T follicular helper cell (primary cell): ENCODE data around the gene BNC2.

ENCODE experiments used
- DNase-seq: peaks from one replicate; pipeline ENCODE4 v3.0.0-alpha.2; 2020; ENCODE audit warnings: low read depth

The BNC2 gene

DNA sequence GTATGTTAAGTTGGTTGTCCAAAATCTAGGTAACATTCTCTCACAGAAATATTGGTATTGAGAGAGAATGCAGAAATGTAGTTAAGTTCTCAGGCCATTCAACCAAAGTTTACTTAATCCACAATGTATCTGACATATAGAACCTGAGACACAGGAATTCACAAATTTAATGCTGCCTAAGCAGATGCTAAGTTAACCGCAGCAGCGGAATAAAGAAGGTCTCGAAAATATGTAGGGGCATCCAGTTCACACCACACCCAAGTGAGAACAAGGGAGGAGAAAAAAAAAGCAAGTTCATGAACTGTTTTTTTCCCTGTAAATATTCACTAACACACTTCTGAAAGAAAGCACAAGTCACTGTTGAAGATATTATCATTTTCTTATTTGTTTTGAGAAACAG, 194.0 kb downstream of the BNC2 start:
- DNase-seq: no peak

DNA sequence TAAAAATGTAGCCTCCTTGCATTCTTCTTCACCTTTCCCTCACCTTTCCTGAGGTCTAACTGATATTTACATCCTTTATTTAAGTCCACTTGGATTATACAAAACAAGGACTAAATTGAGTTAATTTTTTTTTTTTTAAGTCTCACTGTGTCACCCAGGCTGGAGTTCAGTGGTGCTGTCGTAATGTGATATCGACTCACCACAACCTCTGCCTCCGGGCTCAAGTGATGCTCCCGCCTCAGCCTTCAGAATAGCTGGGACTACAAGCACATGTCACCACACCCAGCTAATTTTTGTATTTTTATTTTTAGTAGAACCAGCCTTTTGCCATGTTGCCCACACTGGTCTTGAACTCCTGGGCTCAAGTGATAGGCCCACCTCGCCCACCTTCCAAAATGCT, 195.3 kb downstream of the BNC2 start:
- DNase-seq: no peak

DNA sequence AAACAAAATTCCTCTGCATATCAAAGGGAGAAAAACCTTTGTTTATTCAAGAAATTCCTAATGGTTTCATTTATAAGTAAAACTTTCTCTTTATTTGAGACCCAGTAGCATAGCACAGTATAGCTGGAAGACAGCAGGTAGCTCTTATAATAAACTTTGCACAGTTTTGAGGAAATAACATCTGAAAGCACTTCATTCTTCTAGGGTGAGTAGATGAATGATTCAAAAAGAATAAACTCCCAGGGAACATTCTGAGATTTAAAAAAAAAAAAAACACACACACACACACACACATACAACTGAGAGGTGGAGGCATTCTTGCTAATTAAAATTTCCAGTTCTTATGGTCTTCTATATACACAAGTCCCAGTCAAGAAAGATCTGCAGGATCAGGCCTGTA, 197.3 kb downstream of the BNC2 start:
- no peak for DNase-seq

DNA sequence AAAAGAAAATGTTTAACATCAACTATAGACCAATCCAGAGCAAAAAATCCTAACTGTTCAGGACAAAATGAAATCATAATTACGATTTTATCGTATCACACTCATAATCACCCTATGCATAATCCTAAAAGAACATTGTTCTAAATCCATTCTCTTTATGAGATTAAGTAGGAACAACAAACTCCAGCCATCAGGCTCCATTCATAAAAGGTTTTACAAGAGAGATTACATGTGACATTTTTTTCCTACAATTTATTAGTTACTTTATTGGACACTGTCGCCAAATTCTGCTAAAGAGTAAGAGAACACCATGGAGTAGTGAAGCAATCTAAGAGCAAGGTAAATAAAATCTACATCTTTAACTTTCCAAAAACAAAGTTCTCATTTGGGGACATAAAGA, 198.0 kb downstream of the BNC2 start:
- DNase-seq: no peak

DNA sequence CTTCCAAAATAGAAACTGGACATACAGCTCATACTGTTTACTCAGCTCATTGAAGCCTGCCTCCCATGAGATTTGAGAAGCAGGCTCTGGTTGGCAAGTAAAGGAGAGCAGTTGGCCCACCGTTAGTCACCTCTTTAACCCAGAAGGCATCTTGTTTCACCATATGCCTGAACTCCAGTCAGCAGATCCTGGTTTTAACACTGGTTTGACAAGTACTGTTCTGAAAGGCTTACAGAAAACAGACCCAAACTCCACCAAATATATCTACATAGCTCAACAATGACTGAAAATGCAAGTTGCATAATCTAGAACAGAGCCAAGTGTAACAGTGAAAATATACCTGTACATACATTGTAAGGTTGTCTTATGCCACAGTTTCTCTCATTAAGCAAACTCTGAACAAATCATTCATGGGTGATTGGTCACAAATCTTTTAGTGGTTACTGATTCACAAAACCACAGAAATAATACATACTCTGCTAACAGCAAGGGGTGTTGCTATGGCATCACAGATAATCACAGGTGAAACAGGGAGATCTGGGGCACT, 198.8 kb downstream of the BNC2 start:
- no peak for DNase-seq

DNA sequence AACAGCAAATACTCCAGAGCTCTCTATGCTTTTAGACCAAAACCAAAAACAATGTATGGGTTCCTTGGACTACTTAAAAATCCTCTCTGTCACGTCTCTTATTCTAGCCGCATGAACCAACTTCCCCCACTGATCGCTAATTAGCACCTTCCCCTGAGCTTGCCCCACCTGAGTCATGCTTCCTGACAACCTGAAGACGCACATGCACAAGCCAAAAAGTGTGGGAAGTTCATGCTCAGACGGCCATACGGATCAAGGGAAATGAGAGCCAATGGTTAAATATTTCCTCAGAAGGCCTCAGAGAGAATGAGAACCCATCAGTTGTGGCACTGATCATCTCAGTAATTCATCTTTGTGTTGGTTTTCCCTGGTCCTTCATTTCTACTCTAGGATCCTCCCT, 199.7 kb downstream of the BNC2 start:
- DNase-seq: no peak

DNA sequence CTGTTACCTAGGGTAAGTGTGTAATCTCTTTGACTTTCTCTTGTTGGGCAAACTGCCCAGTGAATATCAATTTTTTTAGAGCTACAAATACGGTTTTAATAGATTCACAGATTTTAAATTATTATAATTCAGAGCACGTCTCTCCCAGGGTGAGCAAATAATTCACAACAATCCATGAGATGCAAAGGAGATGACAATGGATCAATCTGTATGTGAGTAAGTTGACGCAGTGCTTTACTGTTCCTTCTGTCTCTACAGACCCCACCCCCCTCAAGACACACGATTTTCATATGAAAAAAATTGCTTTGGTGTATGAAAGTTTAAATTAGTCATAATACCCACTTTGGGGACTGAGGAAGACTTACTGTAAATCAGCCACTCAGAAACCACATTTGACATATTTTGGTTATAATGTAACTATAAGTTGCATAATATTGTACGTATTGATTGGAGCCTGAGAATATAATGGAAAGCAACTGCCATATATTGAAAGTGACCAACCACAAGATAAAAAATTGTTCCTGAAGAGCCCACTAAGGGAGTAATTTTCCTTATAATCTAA, 201.7 kb downstream of the BNC2 start:
- no peak for DNase-seq

DNA sequence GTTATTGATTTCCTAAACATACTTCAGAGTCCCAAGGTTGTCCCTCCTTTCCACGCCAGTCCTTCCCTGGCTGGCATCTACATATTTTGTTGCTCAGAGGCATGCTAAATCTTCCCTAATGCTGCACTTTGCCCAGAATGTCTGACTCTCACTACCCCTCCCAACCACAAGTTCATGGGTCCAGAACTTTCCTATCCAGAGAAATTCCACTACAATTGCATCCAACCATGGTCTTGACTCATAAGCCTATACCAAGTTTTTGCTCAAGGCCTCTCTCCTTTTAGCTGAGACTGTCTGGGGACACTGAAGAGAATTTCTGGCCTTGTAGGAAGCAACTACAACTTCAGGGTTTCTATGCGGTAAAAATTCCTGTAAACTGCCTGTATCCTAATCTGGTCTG, 206.3 kb downstream of the BNC2 start:
- no peak for DNase-seq

DNA sequence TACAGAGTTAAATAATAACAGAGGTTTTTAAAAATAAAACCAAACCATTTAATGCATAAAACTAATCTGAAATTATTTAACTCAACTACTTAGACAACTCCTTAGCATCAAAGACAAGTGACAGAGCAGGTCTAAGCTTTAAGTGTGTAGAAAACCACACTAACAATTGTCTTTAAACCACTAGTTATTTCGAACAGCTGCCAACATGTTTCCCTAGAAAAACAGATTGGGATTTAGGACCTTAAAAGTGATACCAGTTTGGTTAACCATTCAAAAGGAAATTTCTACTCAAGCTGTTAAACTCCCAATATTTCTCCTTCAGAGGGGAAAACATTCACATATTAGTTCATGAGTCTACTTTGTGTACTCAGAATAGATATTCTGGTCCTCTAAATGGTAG, 208.7 kb downstream of the BNC2 start:
- DNase-seq: no peak

DNA sequence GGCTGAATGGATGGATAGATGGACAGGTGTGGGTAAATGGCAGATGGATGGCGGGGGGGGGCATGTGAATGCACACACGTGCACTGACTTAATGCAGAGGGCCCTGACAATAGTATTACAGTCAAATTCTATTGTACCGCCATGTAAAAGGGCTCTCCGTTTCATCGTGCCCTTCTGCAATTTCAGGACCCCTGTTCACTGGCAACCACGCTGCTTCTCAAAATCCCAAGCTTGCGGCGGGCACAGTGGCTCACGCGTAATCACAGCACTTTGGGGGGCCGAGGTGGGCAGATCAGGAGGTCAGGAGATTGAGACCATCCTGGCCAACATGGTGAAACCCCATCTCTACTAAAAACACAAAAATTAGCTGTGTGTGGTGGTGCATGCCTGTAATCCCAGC, 211.4 kb downstream of the BNC2 start:
- no peak for DNase-seq

DNA sequence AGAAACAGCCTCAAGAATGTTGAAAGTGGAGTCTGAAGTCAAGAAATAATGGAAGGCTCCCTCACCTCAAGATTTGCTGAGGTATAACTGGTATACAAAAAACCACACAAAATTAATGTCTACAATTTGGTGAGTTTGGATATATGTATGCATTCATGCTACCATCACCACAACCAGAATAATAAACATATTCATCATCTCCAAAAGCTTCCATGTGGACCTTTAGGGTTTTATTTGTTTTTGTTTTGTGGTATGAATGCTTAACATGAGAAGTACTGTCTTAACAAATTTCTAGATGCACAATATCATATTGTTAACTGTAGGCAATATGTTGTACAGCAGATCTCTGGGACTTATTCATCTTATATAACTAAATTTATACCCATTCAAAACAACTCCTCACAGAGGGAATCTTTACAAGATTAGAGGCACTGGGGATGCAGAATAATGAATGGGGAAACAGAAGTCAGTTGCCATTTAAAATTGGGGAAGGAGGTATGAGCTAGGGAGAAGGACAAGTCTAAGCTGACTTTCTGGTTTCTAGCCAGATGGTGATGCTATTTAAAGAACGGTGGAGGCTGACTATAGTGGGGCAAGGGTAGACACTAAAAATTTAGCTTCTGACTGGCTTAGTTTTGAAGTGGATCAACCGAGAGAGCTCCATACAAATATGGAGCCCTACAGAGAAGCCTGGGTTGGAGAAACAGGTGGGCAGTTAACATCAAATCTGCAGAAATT, 213.9 kb downstream of the BNC2 start:
- DNase-seq: no peak

DNA sequence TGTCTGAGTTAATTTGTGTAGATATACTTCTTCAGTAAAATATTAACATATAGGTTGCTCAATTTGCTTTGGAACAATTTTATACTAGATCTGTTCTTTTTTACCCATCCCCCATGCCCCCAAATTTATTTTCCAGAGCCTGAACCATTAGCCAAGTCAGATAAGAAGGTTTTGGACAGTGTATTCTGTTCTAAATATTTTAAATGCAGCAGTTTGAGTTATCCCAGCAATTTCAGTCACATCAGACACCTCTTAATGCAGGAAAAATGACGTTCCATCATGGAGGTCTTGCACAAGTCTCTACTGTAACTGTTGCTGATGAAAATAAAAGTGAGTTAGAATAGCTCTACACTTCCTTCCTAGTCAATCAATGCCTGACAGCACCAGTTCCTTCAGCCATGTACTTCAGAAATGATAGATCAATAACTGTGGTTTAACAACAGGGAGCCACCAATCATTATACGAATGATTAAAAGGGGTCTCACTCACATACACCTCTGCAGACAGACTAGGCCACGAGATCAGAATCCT, 215.8 kb downstream of the BNC2 start:
- no peak for DNase-seq

DNA sequence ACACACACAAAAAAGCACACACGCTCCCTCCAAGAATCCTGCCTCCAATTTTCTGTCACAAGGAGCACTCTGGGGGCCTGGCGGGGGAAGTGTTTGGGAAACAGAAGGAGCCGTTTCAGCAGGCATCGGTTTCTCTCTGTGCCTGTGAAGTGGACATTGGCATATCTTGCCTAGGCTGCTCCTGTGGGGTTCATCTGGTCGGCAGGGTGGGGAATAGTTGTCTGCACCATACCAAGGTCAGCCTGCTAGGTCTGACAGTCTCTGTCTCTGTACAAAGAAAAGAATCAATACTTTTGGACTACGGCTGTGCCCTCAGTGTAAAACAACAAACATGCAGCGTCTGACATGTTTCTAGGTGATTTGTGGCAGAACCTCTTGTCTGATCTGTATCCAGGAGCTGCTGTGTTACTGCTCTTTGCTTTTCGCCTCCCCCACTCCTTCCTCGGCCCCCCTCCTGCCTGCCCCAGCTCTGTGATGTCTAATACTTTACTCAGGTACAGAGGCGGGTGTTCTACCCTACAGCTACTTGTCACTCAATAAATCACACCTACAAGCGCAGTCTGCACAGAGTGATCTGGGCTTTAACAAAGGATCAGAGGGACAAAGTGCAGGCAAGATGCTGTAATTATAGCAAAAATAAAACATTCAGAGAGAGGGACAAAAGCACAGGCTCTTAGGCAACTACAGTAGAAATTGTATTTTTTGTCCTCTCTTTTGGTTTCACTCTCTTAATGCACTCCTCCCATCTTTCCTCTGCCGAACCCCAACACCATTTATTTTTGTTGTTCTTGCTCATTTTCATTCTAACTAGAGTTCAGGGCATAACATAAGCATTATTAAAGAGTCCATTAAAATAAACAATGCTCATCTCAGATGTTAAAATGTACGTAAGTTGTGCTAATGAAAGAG, 216.7 kb downstream of the BNC2 start:
- DNase-seq: no peak

DNA sequence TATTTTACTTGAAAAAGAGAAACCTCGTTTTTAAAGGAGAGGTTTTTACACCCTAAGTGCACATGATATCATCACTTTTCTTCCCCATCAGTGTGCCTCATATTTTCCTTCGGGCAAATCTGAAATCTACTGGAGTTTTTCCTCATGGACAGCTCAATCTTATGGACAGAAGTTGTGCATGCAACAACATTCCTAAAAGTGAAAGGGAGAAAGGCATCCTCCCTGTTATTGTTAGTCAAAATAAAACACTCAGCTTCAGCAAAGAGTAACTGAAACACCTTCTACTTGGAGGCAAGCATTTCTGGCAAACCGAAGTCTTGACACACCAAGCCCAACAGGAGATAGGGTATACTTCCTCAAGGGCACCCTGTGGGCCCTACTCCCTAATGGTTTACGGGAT, 217.9 kb downstream of the BNC2 start:
- DNase-seq: no peak

DNA sequence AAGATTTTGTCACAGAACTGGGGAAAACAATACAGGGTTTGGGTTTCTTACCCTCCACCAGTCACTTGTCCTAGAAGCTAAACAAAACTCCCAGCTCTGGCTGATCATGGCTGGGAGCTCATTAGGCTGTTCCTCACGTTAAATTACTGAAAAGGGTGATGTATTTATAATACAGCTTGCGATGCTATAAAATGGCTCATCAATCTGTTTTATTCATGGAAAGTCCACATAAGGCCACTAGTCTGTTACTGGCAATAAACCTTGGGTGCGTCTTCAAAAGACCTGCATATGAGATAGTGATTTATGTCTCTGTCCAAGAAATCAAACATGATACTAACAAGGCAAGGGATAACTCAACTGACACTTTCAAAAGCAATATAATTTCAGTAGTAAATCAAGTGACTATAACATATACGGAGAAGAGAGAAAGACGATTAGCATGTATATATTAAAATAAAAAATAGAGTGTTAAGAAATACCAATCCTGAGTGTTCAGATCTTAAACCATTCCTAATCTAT, 219.0 kb downstream of the BNC2 start:
- no peak for DNase-seq

DNA sequence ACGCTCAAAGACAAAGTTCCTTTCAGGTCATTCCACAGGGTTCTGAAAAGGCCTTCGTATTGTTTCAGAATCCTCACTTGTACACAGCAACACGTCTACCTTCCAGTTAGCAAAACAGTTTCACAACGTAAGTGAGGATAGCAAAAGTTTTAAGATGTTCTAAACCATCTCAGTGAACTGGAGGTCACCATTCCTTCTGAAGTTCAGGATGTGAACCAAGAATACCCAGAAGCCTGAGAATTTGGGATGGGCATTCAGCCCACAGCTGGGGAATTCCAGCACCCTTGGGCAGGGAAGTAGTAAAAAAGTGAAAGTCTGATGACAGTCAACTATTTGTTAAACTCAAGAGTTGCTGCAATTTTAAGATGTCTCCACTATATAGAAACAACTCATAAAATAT, 224.5 kb downstream of the BNC2 start:
- no peak for DNase-seq

DNA sequence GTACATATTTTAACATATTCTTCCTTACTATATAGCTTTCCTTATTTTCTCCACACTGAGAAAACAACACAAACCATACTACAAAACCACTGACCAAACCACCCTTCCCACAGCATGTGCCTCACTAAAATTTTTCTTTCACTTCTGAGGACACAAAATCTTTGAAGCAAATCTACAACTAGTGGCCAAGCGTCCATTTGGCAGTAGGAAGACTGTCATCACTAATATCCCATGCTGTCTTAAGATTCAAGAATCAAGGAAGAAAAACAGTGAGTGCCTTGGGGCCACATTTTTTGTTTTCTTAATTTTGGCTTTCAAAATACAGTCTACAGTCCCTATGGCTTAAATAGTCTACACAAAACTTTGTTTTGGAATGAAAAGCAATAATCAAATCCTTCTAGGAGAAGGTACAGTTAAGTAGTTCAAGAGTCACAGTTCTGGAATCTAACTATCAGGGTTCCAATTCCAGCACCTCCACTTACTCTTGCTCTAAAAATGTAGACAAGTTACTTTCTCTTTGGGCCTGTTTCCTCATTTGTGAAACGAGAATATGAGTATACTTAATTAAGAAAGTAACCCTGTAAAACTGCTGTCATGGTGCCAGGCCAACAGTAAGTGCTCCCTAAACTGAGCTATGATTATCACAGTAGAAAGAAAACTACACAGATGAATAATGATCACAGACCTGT, 227.9 kb downstream of the BNC2 start:
- DNase-seq: no peak

DNA sequence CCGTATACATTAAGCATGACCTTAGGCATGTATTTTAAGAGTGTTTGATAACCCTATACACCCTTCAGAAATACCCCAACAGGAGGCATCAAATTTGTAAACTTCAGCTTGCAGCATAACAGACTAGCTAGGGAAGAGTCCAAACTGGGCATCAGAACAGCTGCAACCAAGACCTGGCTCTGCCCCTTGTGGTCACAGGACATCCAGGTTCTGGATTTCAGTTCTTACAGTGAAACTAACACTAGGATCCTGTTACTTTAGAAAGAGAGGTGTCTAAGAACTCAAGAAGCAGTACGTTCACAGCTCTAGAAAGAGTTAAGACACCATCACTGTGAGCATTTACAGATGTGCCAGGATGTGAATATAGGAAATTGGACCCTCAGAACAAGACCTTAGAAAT, 229.8 kb downstream of the BNC2 start:
- DNase-seq: no peak

DNA sequence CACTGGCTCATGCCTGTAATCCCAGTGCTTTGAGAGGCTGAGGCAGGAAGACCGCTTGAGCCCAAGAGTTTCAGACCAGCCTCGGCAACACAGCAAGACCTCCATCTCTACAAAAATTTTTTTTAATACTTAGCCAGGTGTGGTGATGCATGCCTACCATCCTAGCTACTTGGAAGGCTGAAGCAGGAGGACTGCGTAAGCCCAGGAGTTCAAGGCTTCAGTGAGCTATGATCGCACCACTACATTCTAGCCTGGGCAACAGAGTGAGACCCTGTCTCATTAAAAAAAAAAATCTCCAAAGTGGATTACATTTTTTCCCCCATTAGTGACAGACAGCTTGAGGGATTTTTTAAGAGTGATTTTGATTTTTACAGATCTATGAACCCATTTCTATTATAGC, 230.8 kb downstream of the BNC2 start:
- no peak for DNase-seq

DNA sequence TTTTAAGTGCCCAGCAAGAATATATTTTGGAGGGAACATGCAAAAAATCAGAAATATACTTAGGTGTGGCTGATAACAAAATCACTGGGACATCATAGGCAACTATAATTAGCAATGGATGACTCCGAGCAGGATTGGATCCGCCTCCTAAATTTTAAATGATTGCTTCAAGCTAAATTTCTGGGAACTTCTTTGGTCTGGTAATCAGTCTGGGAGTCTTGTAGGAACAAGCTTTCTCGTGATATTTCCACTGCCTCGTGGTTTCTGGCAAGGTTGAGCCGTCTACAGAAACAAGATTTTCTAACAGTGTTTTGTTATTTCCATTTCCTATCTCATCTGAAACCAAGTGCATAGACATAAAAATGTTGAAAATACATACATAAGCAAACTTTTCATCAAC, 232.6 kb downstream of the BNC2 start:
- no peak for DNase-seq

DNA sequence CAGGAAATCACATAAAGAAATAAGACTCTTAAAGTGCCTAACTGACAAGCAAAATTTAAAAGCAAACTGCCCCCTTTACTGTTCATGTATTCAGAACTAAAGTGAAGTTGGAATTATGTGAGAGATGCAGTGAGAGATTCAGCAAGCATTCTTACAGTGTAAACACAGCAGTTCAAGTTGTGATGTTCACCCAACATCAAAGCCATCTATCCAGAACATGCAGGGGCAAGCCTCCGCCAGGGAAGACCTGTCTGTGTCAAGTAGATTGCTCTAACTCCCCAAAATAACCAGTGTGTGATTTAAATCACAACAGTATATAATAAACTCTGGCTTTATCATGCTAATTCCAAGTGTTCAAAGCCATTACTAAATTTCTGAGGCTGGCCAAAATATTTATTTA, 233.3 kb downstream of the BNC2 start:
- DNase-seq: no peak

DNA sequence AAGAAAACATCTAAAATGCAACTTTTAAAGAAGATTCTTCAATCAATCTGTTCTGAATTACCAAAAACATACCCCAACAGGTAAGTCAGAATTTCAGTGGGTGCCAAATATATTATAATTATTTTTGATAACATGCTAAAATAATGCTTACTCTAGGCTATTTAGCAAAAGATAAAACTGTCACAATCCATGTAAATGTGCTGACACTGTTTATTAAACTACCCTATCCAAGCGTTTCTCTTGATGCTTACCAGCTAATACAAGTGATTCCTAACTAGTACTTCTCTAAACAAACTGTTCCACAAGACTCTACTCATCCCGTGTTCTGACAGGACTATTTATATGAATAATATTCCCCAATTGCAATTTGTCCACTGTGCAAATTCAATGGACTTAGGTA, 236.7 kb downstream of the BNC2 start:
- DNase-seq: no peak
